ENCODE measurements around the gene JOSD2. TPM values are rescaled to one million over a fixed set of nuclear protein-coding genes. Genes with fewer than 3 reads are reported as not detected.

Gene JOSD2
- total RNA-seq, 2 experiments from 2014 or later, result 44.7 to 51.4 TPM

DNA sequence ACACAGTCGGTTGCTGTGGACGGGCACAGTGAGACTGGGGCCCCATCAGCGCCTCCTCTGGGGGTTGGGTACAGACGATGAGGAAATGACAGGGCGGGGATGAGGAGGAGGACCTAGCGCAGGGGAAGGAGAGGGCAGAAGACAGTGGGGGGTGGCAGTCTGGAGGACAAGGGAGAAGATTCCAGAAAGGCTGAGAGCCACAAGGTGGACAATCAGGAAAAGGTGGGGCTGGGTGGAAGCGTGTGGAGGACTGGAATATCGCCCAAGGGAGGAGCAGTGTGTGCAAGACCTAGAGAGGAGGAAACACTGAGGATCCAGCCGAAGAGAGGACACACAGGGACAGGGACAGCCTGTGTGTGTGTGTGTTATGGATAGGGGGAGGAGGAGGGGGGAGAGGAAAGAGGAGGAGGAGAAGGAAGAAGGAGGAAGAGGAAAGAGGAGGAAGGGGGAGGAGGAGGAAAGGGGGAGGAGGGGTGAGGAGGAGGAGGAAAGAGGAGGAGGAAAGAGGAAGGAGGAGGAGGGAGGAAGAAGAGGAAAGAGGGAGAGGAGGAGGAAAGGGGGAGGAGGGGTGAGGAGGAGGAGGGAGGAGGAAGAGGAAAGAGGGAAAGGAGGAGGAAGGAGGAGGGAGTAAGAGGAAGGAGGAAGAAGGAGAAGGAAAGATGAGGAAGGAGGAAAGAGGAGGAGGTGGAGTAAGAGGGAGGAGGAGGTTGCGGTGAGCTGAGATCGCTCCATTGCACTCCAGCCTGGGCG is 18.5 kb downstream of the JOSD2 start:
- H3K9me3 Mint-ChIP-seq, result no peaks in the 10 kb centered on the region
- no peak overlapping the region for H3K27ac Mint-ChIP-seq
- no peak for DNase-seq
- H3K27me3 Mint-ChIP-seq, result no peaks in the 10 kb centered on the region
- H3K4me3 Mint-ChIP-seq, result no peak overlapping the region
- no peaks in the 10 kb centered on the region for H3K36me3 Mint-ChIP-seq (ENCODE audit: low read depth)
- peaks cover 10% of the 10 kb centered on the region for H3K4me1 Mint-ChIP-seq
- ChIA-PET POLR2A (no interaction called here), CTCF (no interaction called here)

DNA sequence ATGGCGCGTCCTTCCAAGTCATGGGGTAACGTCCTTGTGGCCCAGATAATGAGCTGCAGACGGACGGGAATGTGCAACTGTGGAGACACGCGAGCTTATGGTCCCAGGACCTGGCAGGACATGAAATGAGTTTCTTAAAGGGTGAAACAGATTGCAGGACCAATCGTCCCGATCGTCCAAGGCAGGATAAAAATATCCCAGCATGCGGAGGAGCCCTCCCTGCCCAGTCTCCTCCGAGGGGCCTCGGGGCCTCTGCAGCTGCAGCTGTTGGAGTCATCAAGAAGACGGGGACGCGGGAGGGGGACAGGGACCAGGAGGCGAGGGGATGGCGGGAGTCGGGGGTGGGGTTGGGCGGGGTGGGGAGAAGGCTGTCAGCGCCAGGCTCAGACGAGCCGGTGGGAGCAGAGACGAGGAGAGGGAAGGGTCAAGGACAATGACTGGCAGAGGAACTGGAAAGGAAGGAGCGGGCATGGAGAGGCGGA is 20.0 kb downstream of the JOSD2 start:
- Mint-ChIP-seq H3K9me3 (peaks cover 4% of the 10 kb centered on the region), H3K4me3 (no peak overlapping the region), H3K36me3 (ENCODE audit: low read depth) (peaks cover 2% of the 10 kb centered on the region), H3K27me3 (no peaks in the 10 kb centered on the region), H3K27ac (no peak overlapping the region), H3K4me1 (peaks cover 10% of the 10 kb centered on the region)
- CTCF ChIA-PET, result no interaction called here
- POLR2A ChIA-PET, result no interaction called here
- DNase-seq, result no peak

DNA sequence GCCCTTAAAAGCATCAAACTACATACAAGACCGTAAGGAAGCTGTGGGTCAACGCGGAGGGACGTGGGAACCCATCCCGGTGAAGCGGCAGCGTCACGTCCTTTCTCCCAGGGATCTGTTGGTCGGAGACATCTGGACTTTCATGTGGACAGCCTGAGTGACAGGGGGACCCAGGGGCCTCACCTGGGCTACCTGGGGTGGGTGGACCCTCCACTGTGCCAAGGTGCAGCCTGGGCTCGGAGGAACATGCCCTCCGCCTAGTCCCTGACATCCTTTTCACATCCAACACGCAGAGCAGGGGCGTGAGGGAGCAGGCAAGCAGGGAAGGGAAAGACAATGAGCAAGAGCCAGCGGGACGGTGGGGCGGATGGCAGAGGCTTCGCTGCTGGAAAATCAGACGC is 20.6 kb downstream of the JOSD2 start:
- H3K4me3 Mint-ChIP-seq, result no peak overlapping the region
- H3K4me1 Mint-ChIP-seq, result peaks cover 10% of the 10 kb centered on the region
- H3K36me3 Mint-ChIP-seq (ENCODE audit: low read depth), result peaks cover 7% of the 10 kb centered on the region
- H3K27ac Mint-ChIP-seq, result no peak overlapping the region
- no peaks in the 10 kb centered on the region for H3K27me3 Mint-ChIP-seq
- H3K9me3 Mint-ChIP-seq, result peaks cover 8% of the 10 kb centered on the region
- ChIA-PET CTCF (no interaction called here), POLR2A (no interaction called here)
- no peak for DNase-seq

DNA sequence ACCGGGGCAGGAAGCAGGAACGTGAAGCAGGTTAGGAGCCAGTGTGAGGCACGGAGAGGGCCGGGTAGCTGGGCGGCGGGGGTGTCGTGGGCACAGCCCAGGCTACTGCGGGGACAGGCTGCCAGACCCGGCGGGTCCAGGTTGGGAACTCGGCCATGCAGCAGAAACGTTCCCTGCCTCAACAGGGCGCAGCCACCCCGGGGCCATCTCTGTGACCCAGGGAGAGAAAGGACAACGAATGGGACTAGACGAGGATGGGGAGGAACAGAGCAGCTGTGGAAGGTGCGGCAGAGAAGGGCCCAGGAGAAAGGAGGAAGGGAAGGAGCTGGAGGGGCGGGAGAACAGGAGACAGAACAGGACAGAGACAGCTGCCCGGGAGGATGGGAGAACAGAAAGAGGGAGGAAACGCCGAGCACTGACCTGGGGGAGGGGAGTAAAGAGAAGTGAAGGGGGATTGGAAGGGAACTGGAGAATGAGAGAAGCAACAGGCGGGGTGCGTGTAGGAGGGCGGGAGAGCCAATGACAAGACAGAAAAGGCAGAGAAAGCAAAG is 21.5 kb downstream of the JOSD2 start:
- ChIA-PET CTCF (no interaction called here), POLR2A (no interaction called here)
- peaks cover 15% of the 10 kb centered on the region for H3K36me3 Mint-ChIP-seq (ENCODE audit: low read depth)
- H3K27ac Mint-ChIP-seq, result no peak overlapping the region
- H3K4me3 Mint-ChIP-seq, result no peak overlapping the region
- peaks cover 10% of the 10 kb centered on the region for H3K4me1 Mint-ChIP-seq
- H3K9me3 Mint-ChIP-seq, result peaks cover 10% of the 10 kb centered on the region
- H3K27me3 Mint-ChIP-seq, result no peaks in the 10 kb centered on the region
- DNase-seq, result no peak

DNA sequence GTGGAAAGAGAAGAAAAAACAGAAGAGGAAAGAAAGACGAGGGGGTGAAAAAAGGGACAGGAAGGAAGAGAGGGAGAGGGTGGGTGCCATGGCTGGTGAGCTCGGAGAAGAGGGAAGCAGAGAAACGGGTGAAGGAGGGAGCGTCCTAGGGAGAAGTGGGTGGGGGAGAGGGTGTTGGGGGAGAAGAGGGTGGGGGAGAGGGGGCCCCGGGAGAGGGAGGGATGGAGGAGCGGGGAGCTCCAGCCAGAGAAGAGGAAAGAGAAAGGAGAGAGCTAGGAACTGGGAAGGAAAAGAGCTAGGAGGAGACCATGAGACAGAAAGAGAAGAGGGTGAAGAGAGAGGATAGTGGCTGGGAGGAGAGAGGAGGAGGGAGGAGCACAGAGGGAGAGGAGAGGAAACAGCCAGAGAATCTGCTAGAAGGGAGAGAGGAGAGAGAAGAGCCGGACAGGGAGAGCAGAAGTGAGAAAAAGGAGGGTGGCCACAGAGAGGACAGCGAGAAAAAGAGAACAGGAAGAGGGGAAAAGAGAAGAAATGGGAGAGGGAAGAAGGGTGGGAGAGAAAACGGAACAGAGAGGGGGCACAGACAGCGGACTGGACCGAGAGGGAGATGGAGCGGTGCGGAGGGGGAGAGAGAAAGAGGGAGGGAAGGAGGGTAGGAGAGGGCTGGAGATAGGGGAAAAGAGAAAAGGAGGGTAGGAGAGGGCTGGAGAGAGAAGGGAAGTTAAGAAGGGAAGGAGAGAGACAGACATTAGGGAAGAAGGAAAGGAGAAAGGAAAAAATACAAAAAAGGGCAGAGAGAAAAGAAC is 22.4 kb downstream of the JOSD2 start:
- DNase-seq, result no peak
- Mint-ChIP-seq H3K9me3 (peaks cover 10% of the 10 kb centered on the region), H3K36me3 (ENCODE audit: low read depth) (peaks cover 15% of the 10 kb centered on the region), H3K27ac (no peak overlapping the region), H3K4me3 (no peak overlapping the region), H3K27me3 (no peaks in the 10 kb centered on the region), H3K4me1 (peaks cover 10% of the 10 kb centered on the region)
- ChIA-PET CTCF (no interaction called here), POLR2A (no interaction called here)

DNA sequence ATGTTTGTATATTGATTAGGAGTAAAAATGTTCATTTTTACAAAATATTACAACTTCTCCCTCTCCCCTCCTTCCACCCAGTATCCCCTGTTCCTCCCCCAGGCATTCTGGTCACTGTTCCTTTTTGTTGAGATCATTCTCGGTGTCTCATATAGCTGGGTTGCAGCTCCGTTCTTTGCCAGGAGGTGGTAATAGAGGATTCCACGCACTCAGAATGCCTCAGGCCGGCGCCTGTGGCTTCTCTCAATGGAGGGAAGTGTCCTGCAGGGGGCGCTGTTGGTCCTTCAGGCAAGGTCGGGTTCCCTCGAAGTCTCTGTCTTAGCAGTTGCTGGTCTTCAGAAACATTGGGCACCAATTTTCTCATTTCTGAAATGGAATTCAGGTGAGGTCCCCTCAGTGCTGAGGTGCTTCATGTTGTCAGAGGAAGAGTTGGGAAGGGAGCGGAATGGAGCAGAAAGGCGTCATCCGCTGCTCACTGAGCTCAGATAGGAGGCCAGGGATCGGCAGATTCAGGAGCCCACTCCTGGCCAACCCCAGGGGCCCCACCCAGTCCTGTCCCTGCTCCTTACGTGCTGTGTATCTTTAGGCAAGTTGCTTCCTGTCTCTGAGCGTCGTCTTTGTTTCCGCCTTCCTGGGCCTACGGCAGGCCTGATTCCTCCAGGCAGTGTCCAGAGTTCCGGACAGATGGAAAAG is 24.0 kb downstream of the JOSD2 start:
- peaks cover 6% of the 10 kb centered on the region for H3K4me1 Mint-ChIP-seq
- H3K27me3 Mint-ChIP-seq, result no peaks in the 10 kb centered on the region
- ChIA-PET POLR2A (interaction anchor here (0.9 kb wide), 1 partner anchor 12 kb away, joined by 3 read pairs; no protein-coding TSS in a partner anchor), CTCF (interaction anchor here (1.0 kb wide), 1 partner anchor 15 kb away, joined by 3 read pairs; no protein-coding TSS in a partner anchor)
- no peak overlapping the region for H3K4me3 Mint-ChIP-seq
- peaks cover 19% of the 10 kb centered on the region for H3K36me3 Mint-ChIP-seq (ENCODE audit: low read depth)
- DNase-seq, result peak; percentile 63
- no peak overlapping the region for H3K27ac Mint-ChIP-seq
- H3K9me3 Mint-ChIP-seq, result peaks cover 10% of the 10 kb centered on the region

DNA sequence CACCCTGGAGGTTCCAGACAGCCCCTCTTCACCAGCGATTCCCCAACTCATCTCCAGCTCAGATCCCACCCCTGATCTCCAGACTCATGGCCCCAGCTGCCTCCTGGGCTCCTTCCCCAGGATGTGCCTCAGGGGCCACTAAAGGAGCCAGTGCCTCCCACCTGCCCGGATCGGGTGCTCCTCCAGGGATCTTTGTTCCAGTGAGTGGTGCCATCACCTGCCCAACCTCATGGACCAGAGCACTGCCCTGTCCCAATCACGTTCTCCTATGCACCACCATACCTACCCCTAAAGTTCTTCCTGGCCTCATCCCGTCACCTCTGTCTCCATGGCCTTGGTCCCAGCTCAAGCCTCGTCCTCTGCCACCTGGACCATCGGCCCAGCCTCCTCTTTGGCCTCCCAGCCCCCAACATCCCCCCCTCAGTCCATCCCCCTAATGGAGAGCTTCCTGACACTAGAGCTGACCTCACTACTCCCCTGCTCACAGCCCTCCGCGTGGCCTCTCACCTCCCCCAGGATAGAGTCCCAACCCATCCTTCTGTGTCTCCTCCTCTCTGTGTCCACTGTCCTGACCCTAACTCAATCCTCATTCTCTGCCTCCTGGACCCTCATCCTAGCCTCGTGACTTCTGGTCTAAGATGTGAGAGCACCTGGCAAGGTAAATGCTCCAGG is 25.6 kb downstream of the JOSD2 start:
- H3K9me3 Mint-ChIP-seq, result peaks cover 10% of the 10 kb centered on the region
- H3K27me3 Mint-ChIP-seq, result no peaks in the 10 kb centered on the region
- POLR2A ChIA-PET, result interaction anchor here (0.8 kb wide), 1 partner anchor 13 kb away, joined by 3 read pairs; no protein-coding TSS in a partner anchor
- H3K4me1 Mint-ChIP-seq, result no peaks in the 10 kb centered on the region
- no peak overlapping the region for H3K4me3 Mint-ChIP-seq
- H3K27ac Mint-ChIP-seq, result no peak overlapping the region
- CTCF ChIA-PET, result no interaction called here
- H3K36me3 Mint-ChIP-seq (ENCODE audit: low read depth), result peaks cover 27% of the 10 kb centered on the region
- DNase-seq, result no peak

DNA sequence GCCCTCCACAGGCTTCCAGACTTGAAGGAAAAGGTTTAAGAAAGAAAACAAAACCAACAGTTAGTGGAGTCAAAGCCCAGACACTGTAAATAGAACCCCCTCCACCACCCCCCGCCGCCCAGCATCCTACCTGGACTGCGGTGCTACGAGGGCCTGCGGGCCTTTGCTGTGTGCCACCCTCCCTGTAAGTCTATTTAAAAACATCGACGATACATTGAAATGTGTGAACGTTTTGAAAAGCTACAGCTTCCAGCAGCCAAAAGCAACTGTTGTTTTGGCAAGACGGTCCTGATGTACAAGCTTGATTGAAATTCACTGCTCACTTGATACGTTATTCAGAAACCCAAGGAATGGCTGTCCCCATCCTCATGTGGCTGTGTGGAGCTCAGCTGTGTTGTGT is 28.1 kb downstream of the JOSD2 start:
- Mint-ChIP-seq H3K27me3 (no peaks in the 10 kb centered on the region), H3K4me3 (no peak overlapping the region), H3K9me3 (peaks cover 10% of the 10 kb centered on the region), H3K4me1 (peaks cover 7% of the 10 kb centered on the region), H3K27ac (no peak overlapping the region), H3K36me3 (ENCODE audit: low read depth) (peaks cover 38% of the 10 kb centered on the region)
- POLR2A ChIA-PET, result interaction anchor here (0.6 kb wide), 1 partner anchor 228 kb away, joined by 3 read pairs; no protein-coding TSS in a partner anchor
- DNase-seq, result no peak
- CTCF ChIA-PET, result no interaction called here

DNA sequence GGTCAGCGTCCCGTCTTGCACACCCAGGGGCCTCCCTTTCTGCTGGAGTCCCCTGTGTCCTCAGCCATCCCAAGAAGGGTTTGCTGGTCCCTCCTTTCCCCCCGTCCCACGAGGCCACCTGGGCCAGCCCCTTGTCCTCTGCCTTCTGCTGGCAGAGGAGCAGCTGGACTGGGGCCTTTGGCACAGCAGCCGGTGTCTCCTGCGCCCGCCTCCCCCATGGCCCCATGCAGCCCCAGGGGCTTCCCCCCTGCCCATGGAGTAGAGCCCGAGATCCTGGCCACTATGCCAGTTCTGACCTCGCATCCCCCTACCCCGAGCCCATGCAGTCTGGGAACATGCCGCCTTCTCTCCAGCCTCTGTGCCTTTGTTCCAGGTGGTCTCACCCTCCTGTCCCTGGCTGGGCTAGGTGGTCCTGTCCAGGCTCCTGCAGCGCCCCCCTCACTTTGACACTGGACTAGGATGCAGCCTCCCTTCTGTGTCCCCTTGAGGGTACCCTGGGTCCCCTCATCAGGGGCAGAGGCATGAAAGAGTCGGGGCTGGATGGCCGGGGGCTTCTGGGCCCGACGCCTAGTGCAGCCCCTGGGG is 28.6 kb downstream of the JOSD2 start:
- no peak overlapping the region for H3K4me3 Mint-ChIP-seq
- H3K9me3 Mint-ChIP-seq, result peaks cover 10% of the 10 kb centered on the region
- no peaks in the 10 kb centered on the region for H3K27me3 Mint-ChIP-seq
- ChIA-PET POLR2A (no interaction called here), CTCF (no interaction called here)
- peaks cover 12% of the 10 kb centered on the region for H3K4me1 Mint-ChIP-seq
- H3K27ac Mint-ChIP-seq, result no peak overlapping the region
- H3K36me3 Mint-ChIP-seq (ENCODE audit: low read depth), result peaks cover 44% of the 10 kb centered on the region
- no peak for DNase-seq

DNA sequence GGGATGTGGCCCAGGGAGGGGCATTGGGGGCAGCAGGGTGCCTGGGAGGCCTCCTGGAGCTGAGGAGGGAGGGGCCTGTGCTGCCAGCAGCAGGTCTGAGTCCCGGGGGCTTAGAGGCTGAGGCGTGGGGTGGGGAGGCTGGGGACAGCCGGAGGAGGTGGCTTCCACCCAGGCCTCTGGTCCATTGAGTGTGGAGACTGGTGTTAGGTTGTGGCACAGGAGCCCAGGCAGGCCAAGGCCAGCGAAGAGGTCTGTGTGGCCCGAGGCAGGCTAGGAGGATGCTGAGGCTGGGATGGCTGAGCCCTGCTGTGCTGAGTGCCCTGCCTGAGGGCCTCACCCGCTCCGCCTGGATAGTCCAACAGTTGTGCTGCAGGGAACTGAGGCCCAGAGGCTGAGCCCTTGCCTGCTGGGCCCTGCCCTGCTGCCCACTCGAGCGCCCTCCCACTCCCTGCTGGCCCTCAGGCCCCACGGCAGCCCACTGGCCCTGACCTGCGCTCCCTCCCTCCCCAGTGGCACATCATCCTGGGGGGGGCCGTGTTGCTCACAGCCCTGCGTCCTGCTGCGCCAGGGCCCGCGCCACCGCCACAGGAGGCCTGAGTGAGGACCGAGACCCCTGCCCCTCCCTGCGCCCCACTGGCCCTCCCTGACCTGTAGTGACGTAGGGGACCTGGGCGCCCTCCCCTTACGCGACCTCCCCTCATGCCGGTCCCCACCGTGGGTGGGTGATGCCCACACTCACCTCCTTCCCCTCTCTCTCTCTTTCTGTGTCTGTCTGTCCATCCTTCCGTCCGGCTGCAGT is 29.4 kb downstream of the JOSD2 start:
- Mint-ChIP-seq H3K4me1 (peaks cover 17% of the 10 kb centered on the region), H3K4me3 (no peak overlapping the region), H3K27ac (no peak overlapping the region), H3K9me3 (peaks cover 8% of the 10 kb centered on the region), H3K36me3 (ENCODE audit: low read depth) (peaks cover 45% of the 10 kb centered on the region), H3K27me3 (no peaks in the 10 kb centered on the region)
- ChIA-PET CTCF (no interaction called here), POLR2A (no interaction called here)
- no peak for DNase-seq

DNA sequence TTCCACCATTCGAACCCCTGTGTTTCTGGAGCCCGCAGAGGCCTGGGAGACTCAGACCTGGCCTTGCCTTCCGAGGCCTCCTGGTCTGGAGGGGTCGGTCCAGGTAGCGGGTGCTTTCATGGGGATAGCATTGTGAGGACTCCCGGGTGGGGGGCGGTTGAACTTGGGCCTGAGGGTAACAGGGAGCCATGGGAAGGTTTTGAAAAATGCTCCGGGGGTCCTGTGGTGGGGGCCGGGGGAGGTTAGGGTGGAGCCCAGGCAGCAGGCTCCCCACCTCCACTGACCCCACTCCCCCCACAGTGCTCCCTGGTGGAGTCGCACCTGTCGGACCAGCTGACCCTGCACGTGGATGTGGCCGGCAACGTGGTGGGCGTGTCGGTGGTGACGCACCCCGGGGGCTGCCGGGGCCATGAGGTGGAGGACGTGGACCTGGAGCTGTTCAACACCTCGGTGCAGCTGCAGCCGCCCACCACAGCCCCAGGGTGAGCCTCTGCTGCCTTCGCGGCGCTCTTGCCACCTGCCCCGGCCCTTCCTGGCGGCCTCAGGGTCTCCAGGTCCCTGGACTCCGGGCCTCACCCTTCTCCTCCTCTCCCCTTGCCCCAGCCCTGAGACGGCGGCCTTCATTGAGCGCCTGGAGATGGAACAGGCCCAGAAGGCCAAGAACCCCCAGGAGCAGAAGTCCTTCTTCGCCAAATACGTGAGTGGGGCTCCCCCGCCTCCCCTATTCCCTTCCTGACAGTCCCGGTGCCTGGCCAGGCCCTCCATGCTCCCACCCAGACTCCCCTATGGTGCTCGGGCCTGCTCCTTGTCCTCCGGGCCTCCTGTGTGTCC is 30.5 kb downstream of the JOSD2 start:
- no peak overlapping the region for H3K27ac Mint-ChIP-seq

More for the DNA sequence above, 30.5 kb downstream of the JOSD2 start:
- ChIA-PET POLR2A (no interaction called here), CTCF (no interaction called here)
- H3K36me3 Mint-ChIP-seq (ENCODE audit: low read depth), result peaks cover 42% of the 10 kb centered on the region
- H3K4me1 Mint-ChIP-seq, result peaks cover 20% of the 10 kb centered on the region
- H3K27me3 Mint-ChIP-seq, result no peaks in the 10 kb centered on the region
- H3K4me3 Mint-ChIP-seq, result no peak overlapping the region
- H3K9me3 Mint-ChIP-seq, result peaks cover 2% of the 10 kb centered on the region
- no peak for DNase-seq
